HCT116 (cell line): ENCODE measurements around the gene SPACA9. TPM values are rescaled to one million over a fixed set of nuclear protein-coding genes. Genes with fewer than 3 reads are reported as not detected.

Source experiments
- ATAC-seq: fragments of 200-7000 bp; cut with Tn5 transposase; 2 replicates; pipeline ENCODE4 v1.9.1; 2020; ENCODE audit warnings: mild to moderate bottlenecking, moderate library complexity
- BruUV-seq: library from RNA; stranded (reverse); fragments of 400-500 nt; replicated peaks from 2 replicates; lab custom pipeline; 2021; lab: Mats Ljungman, UMichigan
- CTCF ChIA-PET: fragments of 300-600 bp; sonication (Branson Sonifier 250); formaldehyde crosslinking; loops from one replicate; lab custom pipeline; 2021; ENCODE audit warnings: antibody characterized with exemption; lab: Charles Lee
- POLR2A ChIA-PET: fragments of 300-600, 350-600 bp; sonication (Branson Sonifier 250); formaldehyde crosslinking; loops from one replicate; lab custom pipeline; 2021; ENCODE audit warnings: antibody characterized with exemption; lab: Charles Lee
- RAD21 ChIA-PET, 2 experiments: fragments of 300-600 bp; sonication (Branson Sonifier 250); formaldehyde crosslinking; loops; one replicate each; lab custom pipeline; 2023; ENCODE audit warnings: low total read pairs in 2 of 2; ENCODE audit not compliant: uncharacterized antibody in 2 of 2, unreplicated experiment in 2 of 2, low non-redundant PET in 1 of 2; lab: Charles Lee
- DNase-seq: peaks from one replicate; pipeline ENCODE4 v3.0.0-alpha.2; 2010; ENCODE audit warnings: low read depth, low spot score
- H2AFZ ChIP-seq: fragments of 200-600 bp; shearing (Covaris generic), sonication (generic); 2 replicates; pipeline ENCODE4 v1.6.1; 2017; ENCODE audit warnings: low read depth, mixed run types, mixed read lengths, antibody characterized with exemption, low read length; ENCODE audit not compliant: poor library complexity, severe bottlenecking
- H3K27ac ChIP-seq: 2 replicates; pipeline ENCODE4 v1.5.1; 2012; ENCODE audit warnings: low read depth, low read length
- H3K27me3 ChIP-seq: fragments of 200-600 bp; sonication (generic); 2 replicates; pipeline ENCODE4 v1.6.1; 2016; ENCODE audit warnings: mixed run types, low read length, mixed read lengths; ENCODE audit not compliant: insufficient read depth
- H3K36me3 ChIP-seq, 2 experiments: fragments of 200-500 bp in 1 of 2; fragments of 200-600 bp in 1 of 2; sonication (Bioruptor generic) in 1 of 2; sonication (generic) in 1 of 2; 2 replicates each; pipeline versions ENCODE4 v1.5.1 to v1.6.1; 2014 to 2016; ENCODE audit warnings: low read length in 2 of 2, inconsistent platforms in 1 of 2, mixed read lengths in 1 of 2, mixed run types in 1 of 2; ENCODE audit not compliant: insufficient read depth in 2 of 2, control insufficient read depth in 1 of 2
- H3K4me1 ChIP-seq, 2 experiments: fragments of 200-600 bp in 1 of 2; sonication (generic) in 1 of 2; 2 replicates each; pipeline versions ENCODE4 v1.5.1 to v1.6.1; 2012 to 2017; ENCODE audit warnings: low read length in 2 of 2, inconsistent platforms in 1 of 2, mild to moderate bottlenecking in 1 of 2, mixed read lengths in 1 of 2, mixed run types in 1 of 2, moderate library complexity in 1 of 2; ENCODE audit not compliant: insufficient read depth in 2 of 2, control insufficient read depth in 1 of 2
- H3K4me2 ChIP-seq: fragments of 200-600 bp; sonication (generic); 2 replicates; pipeline ENCODE4 v1.6.1; 2017; ENCODE audit warnings: mixed run types, low read length, mixed read lengths
- H3K4me3 ChIP-seq, 2 experiments: fragments of 200-600 bp in 1 of 2; sonication (generic) in 1 of 2; replicated peaks in 1 of 2; 2 replicates each; pipeline ENCODE4 v1.5.1; 2011 to 2016; ENCODE audit warnings: low read length in 2 of 2, control low read depth in 1 of 2, low read depth in 1 of 2, mild to moderate bottlenecking in 1 of 2, mixed read lengths in 1 of 2, mixed run types in 1 of 2
- H3K79me2 ChIP-seq: fragments of 200-600 bp; sonication (generic); 2 replicates; pipeline ENCODE4 v1.6.1; 2017; ENCODE audit warnings: mild to moderate bottlenecking, mixed run types, low read length, moderate library complexity, mixed read lengths; ENCODE audit not compliant: insufficient read depth
- H3K9ac ChIP-seq: fragments of 200-600 bp; sonication (generic); 2 replicates; pipeline ENCODE4 v1.6.1; 2016; ENCODE audit warnings: low read length, mixed read lengths
- H3K9me2 ChIP-seq: fragments of 200-600 bp; sonication (generic), shearing (Covaris generic); 2 replicates; pipeline ENCODE4 v1.6.1; 2017; ENCODE audit warnings: mixed run types, mild to moderate bottlenecking, moderate library complexity; ENCODE audit not compliant: insufficient read depth
- H3K9me3 ChIP-seq, 2 experiments: fragments of 200-500 bp in 1 of 2; fragments of 200-600 bp in 1 of 2; sonication (Bioruptor generic) in 1 of 2; sonication (generic) in 1 of 2; 2 replicates each; pipeline ENCODE4 v1.6.1; 2014 to 2017; ENCODE audit warnings: low read length in 2 of 2, mixed read lengths in 2 of 2, inconsistent platforms in 1 of 2, low read depth in 1 of 2, mild to moderate bottlenecking in 1 of 2, mixed run types in 1 of 2, moderate library complexity in 1 of 2; ENCODE audit not compliant: control insufficient read depth in 1 of 2, insufficient read depth in 1 of 2
- H4K20me1 ChIP-seq: fragments of 200-600 bp; sonication (generic), shearing (Covaris generic); 2 replicates; pipeline ENCODE4 v1.6.1; 2017; ENCODE audit warnings: mixed run types, mild to moderate bottlenecking, moderate library complexity; ENCODE audit not compliant: insufficient read depth
- CTCF ChIP-seq, 3 experiments: fragments of 200-600 bp in 1 of 3; sonication (generic) in 1 of 3; IDR thresholded peaks in 2 of 3; conservative IDR thresholded peaks in 1 of 3; 2 replicates each; pipeline ENCODE4 v1.5.1; 2012 to 2017; ENCODE audit warnings: low read depth in 2 of 3, low read length in 2 of 3, antibody characterized with exemption in 1 of 3, borderline replicate concordance in 1 of 3, control low read depth in 1 of 3, mild to moderate bottlenecking in 1 of 3, mixed read lengths in 1 of 3, mixed run types in 1 of 3, moderate library complexity in 1 of 3; ENCODE audit not compliant: insufficient read depth in 1 of 3
- EGR1 ChIP-seq: IDR thresholded peaks from 2 replicates; pipeline ENCODE4 v1.6.1; 2012; ENCODE audit warnings: low read depth
- EZH2 ChIP-seq: fragments of 200-600 bp; sonication (generic); IDR thresholded peaks from 2 replicates; pipeline ENCODE4 v1.6.1; 2017; ENCODE audit warnings: antibody characterized with exemption, mixed run types
- EZH2phosphoT487 ChIP-seq: fragments of 200-600 bp; IDR thresholded peaks from 2 replicates; pipeline ENCODE4 v1.6.1; 2018; ENCODE audit warnings: antibody characterized with exemption, borderline replicate concordance
- FOSL1 ChIP-seq: IDR thresholded peaks from 2 replicates; pipeline ENCODE4 v1.6.1; 2012; ENCODE audit warnings: low read depth
- JUND ChIP-seq: IDR thresholded peaks from 2 replicates; pipeline ENCODE4 v1.6.1; 2012
- MAX ChIP-seq: IDR thresholded peaks from 2 replicates; pipeline ENCODE4 v1.6.1; 2012
- POLR2A ChIP-seq: IDR thresholded peaks from 2 replicates; pipeline ENCODE4 v1.7.0; 2011; ENCODE audit warnings: borderline replicate concordance; ENCODE audit not compliant: insufficient read depth, insufficient read length; ENCODE audit errors: extremely low read depth
- POLR2AphosphoS5 ChIP-seq: IDR thresholded peaks from 2 replicates; pipeline ENCODE4 v1.6.1; 2011; ENCODE audit warnings: mild to moderate bottlenecking, low read depth, low read length, moderate library complexity
- REST ChIP-seq: IDR thresholded peaks from 2 replicates; pipeline ENCODE4 v1.6.1; 2012; ENCODE audit warnings: low read depth
- SRF ChIP-seq: IDR thresholded peaks from 2 replicates; pipeline ENCODE4 v1.6.1; 2012; ENCODE audit warnings: low read depth
- TCF7L2 ChIP-seq: IDR thresholded peaks from 2 replicates; pipeline ENCODE4 v1.7.0; 2011; ENCODE audit warnings: borderline replicate concordance, inconsistent platforms; ENCODE audit not compliant: insufficient read depth, insufficient read length; ENCODE audit errors: extremely low read depth
- YY1 ChIP-seq: IDR thresholded peaks from 2 replicates; pipeline ENCODE4 v1.6.1; 2011; ENCODE audit warnings: low read length, low read depth, moderate library complexity, mild to moderate bottlenecking; ENCODE audit not compliant: insufficient replicate concordance; ENCODE audit errors: extremely low read depth
- ZFX ChIP-seq: fragments of 450-650 bp; IDR thresholded peaks from 2 replicates; pipeline ENCODE4 v1.6.1; 2017
- ZNF274 ChIP-seq: fragments of 200-500 bp; sonication (Bioruptor generic); IDR thresholded peaks from 2 replicates; pipeline ENCODE4 v1.6.1; 2014; ENCODE audit warnings: mild to moderate bottlenecking, low read depth, low read length, inconsistent platforms
- intact Hi-C: fragments of 100-400 bp; cut with micrococcal nuclease; formaldehyde crosslinking; loops from 2 replicates; pipeline ENCODE4 v1.10.0; 2022
- total RNA-seq: library from RNA; stranded (reverse); gene quantifications from one replicate; pipeline ENCODE4 v1.2.1, GENCODE V29; 2021; ENCODE audit not compliant: unreplicated experiment
- TF ChIP-seq, protein P1 (sequence below): IDR thresholded peaks from 2 replicates; pipeline ENCODE4 v1.6.1; 2012

SPACA9 gene
- total RNA-seq, 1 experiment from 2014 or later = 8.0 TPM

GRCh38 chr9:132861666-132862065 lies 17.0 kb upstream of the SPACA9 start:
- intact Hi-C loops = no loop called here
- Histone ChIP-seq H3K9me2 (no peaks in the 10 kb centered on the region), H3K79me2 (no peaks in the 10 kb centered on the region), H3K4me3 (no peak overlapping the region), H3K4me1 (peaks cover 13 to 14% of the 10 kb centered on the region in 2 experiments), H3K27ac (no peak overlapping the region), H3K27me3 (peaks cover 12% of the 10 kb centered on the region; the same call in 1 of the 2 replicates), H3K4me2 (no peak overlapping the region), H3K9me3 (no peaks in the 10 kb centered on the region), H3K9ac (no peak overlapping the region), H4K20me1 (no peaks in the 10 kb centered on the region), H3K36me3 (no peaks in the 10 kb centered on the region), H2AFZ (no peak overlapping the region)
- RAD21 ChIA-PET = no interaction called here
- DNase-seq (no peak), ATAC-seq (no peak)
- CTCF ChIA-PET = no interaction called here
- TF ChIP-seq ZFX (no peak), EZH2phosphoT487 (no peak), REST (no peak), CTCF (IDR thresholded peaks at IDR 0.05 in 2 of 3, conservative IDR thresholded peaks at IDR 0.05 in 1 of 3; ENCODE audit: borderline replicate concordance in 1 of 3, insufficient read depth in 1 of 3, low read depth in 2 of 3, low read length in 2 of 3) (no peak), TCF7L2 (no peak), SRF (no peak), MAX (no peak), EGR1 (no peak), ZNF274 (no peak), FOSL1 (no peak), JUND (no peak), EZH2 (no peak), YY1 (no peak), POLR2AphosphoS5 (no peak), POLR2A (no peak)
- TF ChIP-seq, protein P1, sequence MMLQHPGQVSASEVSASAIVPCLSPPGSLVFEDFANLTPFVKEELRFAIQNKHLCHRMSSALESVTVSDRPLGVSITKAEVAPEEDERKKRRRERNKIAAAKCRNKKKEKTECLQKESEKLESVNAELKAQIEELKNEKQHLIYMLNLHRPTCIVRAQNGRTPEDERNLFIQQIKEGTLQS = no peak
- POLR2A ChIA-PET = no interaction called here
- BruUV-seq = no TSS peak
